ENCODE data around the gene NTS. TPM values are rescaled to one million over a fixed set of nuclear protein-coding genes. Genes with fewer than 3 reads are reported as not detected.
A peak's percentile ranks its signal among the peaks of the same experiment; 100 is the strongest.

Gene NTS
- total RNA-seq, 1 donor from 2014 or later = 2.3 TPM

- TF ChIP-seq CTCF (IDR thresholded peaks at IDR 0.05; ENCODE audit: partially characterized antibody, unreplicated experiment) = peak; percentile 88
- no peak overlapping the region for H3K27ac Mint-ChIP-seq (ENCODE audit: unreplicated experiment)
- H3K9me3 Mint-ChIP-seq (ENCODE audit: unreplicated experiment) = peaks cover 3% of the 10 kb centered on the region
- peaks cover 4% of the 10 kb centered on the region for H3K36me3 Mint-ChIP-seq (ENCODE audit: unreplicated experiment)
- peaks cover 7% of the 10 kb centered on the region for H3K4me1 Mint-ChIP-seq (ENCODE audit: low read depth, unreplicated experiment)
- H3K4me3 Mint-ChIP-seq (ENCODE audit: unreplicated experiment) = no peak overlapping the region
- DNase-seq = no peak
- no peaks in the 10 kb centered on the region for H3K27me3 Mint-ChIP-seq (ENCODE audit: unreplicated experiment)
Measured at GRCh38 chr12:85866986-85867776, 6.9 kb upstream of the NTS start.

- no peaks in the 10 kb centered on the region for H3K9me3 Mint-ChIP-seq (ENCODE audit: unreplicated experiment)
- no peak overlapping the region for H3K4me3 Mint-ChIP-seq (ENCODE audit: unreplicated experiment)
- no peak for DNase-seq
- TF ChIP-seq CTCF (IDR thresholded peaks at IDR 0.05; ENCODE audit: partially characterized antibody, unreplicated experiment) = peak; percentile 75
- no peaks in the 10 kb centered on the region for H3K27me3 Mint-ChIP-seq (ENCODE audit: unreplicated experiment)
- no peaks in the 10 kb centered on the region for H3K36me3 Mint-ChIP-seq (ENCODE audit: unreplicated experiment)
- H3K4me1 Mint-ChIP-seq (ENCODE audit: low read depth, unreplicated experiment) = peaks cover 2% of the 10 kb centered on the region
- no peak overlapping the region for H3K27ac Mint-ChIP-seq (ENCODE audit: unreplicated experiment)
Measured at GRCh38 chr12:85872497-85873091, 1.5 kb upstream of the NTS start.

GRCh38 chr12:85877459-85877858 lies 3.4 kb downstream of the NTS start:
- H3K27me3 Mint-ChIP-seq (ENCODE audit: unreplicated experiment) = no peaks in the 10 kb centered on the region
- H3K4me1 Mint-ChIP-seq (ENCODE audit: low read depth, unreplicated experiment) = peaks cover 2% of the 10 kb centered on the region
- H3K9me3 Mint-ChIP-seq (ENCODE audit: unreplicated experiment) = no peaks in the 10 kb centered on the region
- no peak for DNase-seq
- no peak for TF ChIP-seq CTCF (IDR thresholded peaks at IDR 0.05; ENCODE audit: partially characterized antibody, unreplicated experiment)
- no peaks in the 10 kb centered on the region for H3K36me3 Mint-ChIP-seq (ENCODE audit: unreplicated experiment)
- H3K4me3 Mint-ChIP-seq (ENCODE audit: unreplicated experiment) = no peak overlapping the region
- no peak overlapping the region for H3K27ac Mint-ChIP-seq (ENCODE audit: unreplicated experiment)

- DNase-seq = no peak
Measured at GRCh38 chr12:85883763-85884162, 9.7 kb downstream of the NTS start.

More at GRCh38 chr12:85883763-85884162, 9.7 kb downstream of the NTS start:
- no peak overlapping the region for H3K4me3 Mint-ChIP-seq (ENCODE audit: unreplicated experiment)
- no peaks in the 10 kb centered on the region for H3K27me3 Mint-ChIP-seq (ENCODE audit: unreplicated experiment)
- no peak overlapping the region for H3K27ac Mint-ChIP-seq (ENCODE audit: unreplicated experiment)
- H3K9me3 Mint-ChIP-seq (ENCODE audit: unreplicated experiment) = no peaks in the 10 kb centered on the region
- TF ChIP-seq CTCF (IDR thresholded peaks at IDR 0.05; ENCODE audit: partially characterized antibody, unreplicated experiment) = no peak
- H3K36me3 Mint-ChIP-seq (ENCODE audit: unreplicated experiment) = no peaks in the 10 kb centered on the region
- no peaks in the 10 kb centered on the region for H3K4me1 Mint-ChIP-seq (ENCODE audit: low read depth, unreplicated experiment)

All from glutamatergic neuron (in vitro differentiated cells).